ENCODE measurements around the gene CENPO.

CENPO gene, protein sequence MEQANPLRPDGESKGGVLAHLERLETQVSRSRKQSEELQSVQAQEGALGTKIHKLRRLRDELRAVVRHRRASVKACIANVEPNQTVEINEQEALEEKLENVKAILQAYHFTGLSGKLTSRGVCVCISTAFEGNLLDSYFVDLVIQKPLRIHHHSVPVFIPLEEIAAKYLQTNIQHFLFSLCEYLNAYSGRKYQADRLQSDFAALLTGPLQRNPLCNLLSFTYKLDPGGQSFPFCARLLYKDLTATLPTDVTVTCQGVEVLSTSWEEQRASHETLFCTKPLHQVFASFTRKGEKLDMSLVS

GRCh38 chr2:24792874-24793760, at the start of gene CENPO, which contains the start of gene PTRHD1:
Gene CENPO (plus strand): TSS chr2:24793425. CDS start chr2:24793920, 495 bp downstream.
Gene PTRHD1 (minus strand): TSS chr2:24793391. CDS start chr2:24793377, 14 bp downstream.
- peak; percentile 94 to 99 (median 97) for DNase-seq
- intact Hi-C loops (cut with DNase I), result loop anchor here (2.0 kb wide), 1 partner anchor 302 kb away; the partner anchor contains the start of gene NCOA1

GRCh38 chr2:24743924-24744323, 49.3 kb upstream of the CENPO start:
- intact Hi-C loops (cut with DNase I), result no loop called here
- DNase-seq, result peak in 5 of 42 donors; percentile 9 to 40 (median 19)

DNA sequence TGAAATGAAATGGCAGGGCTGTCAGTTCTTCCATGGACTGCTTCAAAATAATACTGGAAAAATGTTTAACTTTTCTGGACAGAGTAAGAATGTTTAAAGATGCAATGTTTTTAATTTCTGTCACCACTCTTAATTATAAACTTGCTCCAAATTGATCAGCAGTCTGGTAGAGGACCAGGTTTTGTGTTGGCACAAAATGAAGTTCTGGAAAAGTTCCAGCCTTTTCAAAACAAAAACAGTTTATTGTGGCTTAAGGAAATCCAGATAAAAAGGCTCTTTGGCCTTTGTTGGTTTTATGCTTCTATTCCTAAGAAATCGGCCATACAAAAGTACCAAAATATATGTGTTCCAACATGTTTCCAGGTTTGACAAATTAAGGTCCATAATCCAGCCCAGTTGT, 48.9 kb upstream of the CENPO start:
- intact Hi-C loops (cut with DNase I), result no loop called here
- DNase-seq, result no peak

GRCh38 chr2:24745825-24746224, 47.4 kb upstream of the CENPO start:
- intact Hi-C loops (cut with DNase I), result no loop called here
- no peak for DNase-seq

DNA sequence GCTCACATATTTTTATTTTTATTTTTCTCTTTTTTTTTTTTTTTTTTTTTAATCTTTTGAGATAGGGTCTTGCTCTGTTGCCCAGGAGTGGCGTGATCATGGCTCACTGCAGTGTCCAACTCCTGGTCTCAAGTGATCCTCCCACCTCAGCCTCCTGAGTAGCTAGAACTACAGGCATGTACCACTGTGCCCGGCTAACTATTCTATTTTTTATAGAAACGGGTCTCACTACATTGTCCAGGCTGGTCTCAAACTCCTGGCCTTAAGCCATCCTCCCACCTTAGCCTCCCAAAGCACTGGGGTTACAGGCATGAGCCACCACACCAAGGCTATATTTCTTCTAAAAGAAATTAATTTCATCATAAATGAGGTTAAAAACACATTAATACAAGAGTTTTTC, 45.9 kb upstream of the CENPO start:
- no peak for DNase-seq
- intact Hi-C loops (cut with DNase I), result no loop called here

DNA sequence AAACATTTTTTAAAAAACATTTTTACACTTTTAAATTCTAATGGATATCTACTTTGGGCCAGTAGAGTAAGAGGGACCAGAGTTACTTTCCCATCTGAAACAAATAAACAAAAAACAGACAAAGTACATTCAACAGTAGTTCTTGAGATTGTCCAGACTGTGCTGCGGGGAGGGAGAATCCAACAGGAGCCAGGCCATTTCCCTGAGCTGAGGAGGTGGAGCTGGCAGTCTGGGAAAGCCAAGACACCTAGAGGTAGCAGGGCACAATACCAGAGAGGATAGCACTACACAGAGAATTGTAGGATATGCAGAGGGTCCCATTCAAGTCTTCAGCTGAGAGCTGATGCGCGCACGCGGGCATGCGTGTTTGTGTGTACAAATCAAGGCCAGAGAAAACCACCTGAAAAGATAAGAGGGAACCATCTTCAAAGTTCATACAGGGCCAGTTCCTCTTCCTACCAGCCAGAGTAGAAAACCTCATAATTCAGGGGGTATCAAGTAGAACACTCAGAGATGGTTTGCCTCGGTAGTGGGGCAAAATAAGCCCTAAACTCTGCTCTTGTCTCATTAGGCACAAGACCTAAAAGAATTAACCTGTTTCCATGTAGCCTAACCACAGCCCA, 44.0 kb upstream of the CENPO start:
- intact Hi-C loops (cut with DNase I), result no loop called here
- DNase-seq, result no peak

DNA sequence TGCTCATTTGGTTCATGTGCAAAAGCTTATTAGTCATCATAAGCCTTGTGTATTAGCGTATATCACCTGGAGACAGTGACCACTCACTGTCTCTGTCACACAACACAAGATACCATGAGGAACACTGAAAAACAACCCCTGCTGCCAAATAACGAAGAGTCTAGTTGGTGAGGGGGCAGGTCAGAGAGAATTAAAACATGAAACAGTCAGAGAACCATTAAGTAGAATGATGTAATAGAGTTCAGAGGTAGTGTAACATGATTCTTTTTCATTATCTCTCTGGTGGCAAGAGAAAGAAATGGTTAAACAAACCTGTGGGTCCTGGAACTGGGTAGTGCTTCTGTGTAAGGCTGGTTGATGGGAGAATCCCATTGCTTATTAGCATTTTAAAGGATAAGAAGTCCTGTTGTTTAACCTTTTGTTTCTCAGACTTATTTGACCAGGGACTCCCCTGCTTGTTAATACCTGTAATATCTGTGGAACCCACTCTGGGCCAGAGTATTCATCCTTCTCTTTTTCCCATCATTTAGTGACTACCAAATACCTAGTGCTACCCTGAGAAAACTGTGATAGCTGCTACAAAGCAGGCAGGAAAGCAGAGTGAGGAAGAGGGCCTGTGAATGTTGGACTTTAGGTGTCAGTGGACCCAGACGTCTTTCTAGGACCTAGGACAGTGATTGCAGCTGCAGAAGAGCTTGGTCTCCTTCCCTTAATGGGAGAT, 38.1 kb upstream of the CENPO start:
- DNase-seq, result no peak
- intact Hi-C loops (cut with DNase I), result no loop called here

- intact Hi-C loops (cut with DNase I), result no loop called here
- no peak for DNase-seq
These were observed 36.4 kb upstream of the CENPO start for GRCh38 chr2:24756789-24757188.

- intact Hi-C loops (cut with DNase I), result no loop called here
These were observed 31.4 kb upstream of the CENPO start for GRCh38 chr2:24761866-24762265.

DNA sequence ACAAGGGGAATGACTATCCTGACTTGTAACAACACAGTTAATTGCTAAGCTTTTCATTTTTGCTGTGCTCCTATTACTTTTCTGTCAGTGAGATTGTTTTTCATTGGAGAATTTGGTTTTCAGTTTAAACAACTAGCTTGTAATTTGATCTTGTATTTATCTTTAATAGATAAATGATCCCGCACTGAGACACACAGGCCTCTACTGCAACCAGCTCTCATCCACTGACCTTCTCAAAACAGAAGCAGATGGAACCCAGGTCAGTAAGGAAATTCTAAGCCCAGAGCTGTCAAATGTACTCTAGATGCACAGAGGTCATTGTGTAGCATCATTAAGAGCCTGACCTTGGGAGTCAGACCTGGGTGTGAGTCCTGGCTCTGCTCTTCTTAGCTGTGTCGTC, 30.7 kb upstream of the CENPO start:
- DNase-seq, result no peak
- intact Hi-C loops (cut with DNase I), result no loop called here

More at GRCh38 chr2:24761866-24762265, 31.4 kb upstream of the CENPO start:
- peak in 3 of 42 donors; percentile 6 to 20 (median 11) for DNase-seq

GRCh38 chr2:24763843-24764242, 29.4 kb upstream of the CENPO start:
- intact Hi-C loops (cut with DNase I), result no loop called here
- no peak for DNase-seq

DNA sequence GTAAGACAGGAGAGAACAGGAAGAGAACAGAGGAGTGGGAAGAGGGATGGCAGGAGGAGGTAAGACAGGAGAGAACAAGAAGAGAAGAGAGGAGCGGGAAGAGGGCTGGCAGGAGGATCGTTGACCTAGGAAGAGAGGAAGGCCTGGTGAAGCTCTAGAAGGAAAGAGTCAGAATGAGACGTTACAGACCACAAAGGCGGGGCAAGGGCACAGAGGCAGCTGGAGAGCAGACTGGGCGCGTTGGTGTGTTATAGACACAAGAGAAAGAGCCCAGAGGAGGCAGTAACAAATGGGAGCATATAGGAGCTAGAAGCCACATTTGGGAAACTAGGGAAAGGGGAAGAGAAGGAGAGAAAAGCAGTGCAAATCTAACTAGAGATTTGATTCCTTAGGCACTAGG, 26.6 kb upstream of the CENPO start:
- intact Hi-C loops (cut with DNase I), result no loop called here
- no peak for DNase-seq

GRCh38 chr2:24768013-24768412, 25.2 kb upstream of the CENPO start:
- intact Hi-C loops (cut with DNase I), result no loop called here
- no peak for DNase-seq

- peak in 1 of 42 donors; percentile 46 for DNase-seq
- intact Hi-C loops (cut with DNase I), result no loop called here
These were observed 24.6 kb upstream of the CENPO start for GRCh38 chr2:24768601-24769000.

- no peak for DNase-seq
- intact Hi-C loops (cut with DNase I), result no loop called here
These were observed 22.2 kb upstream of the CENPO start for GRCh38 chr2:24771061-24771460.

DNA sequence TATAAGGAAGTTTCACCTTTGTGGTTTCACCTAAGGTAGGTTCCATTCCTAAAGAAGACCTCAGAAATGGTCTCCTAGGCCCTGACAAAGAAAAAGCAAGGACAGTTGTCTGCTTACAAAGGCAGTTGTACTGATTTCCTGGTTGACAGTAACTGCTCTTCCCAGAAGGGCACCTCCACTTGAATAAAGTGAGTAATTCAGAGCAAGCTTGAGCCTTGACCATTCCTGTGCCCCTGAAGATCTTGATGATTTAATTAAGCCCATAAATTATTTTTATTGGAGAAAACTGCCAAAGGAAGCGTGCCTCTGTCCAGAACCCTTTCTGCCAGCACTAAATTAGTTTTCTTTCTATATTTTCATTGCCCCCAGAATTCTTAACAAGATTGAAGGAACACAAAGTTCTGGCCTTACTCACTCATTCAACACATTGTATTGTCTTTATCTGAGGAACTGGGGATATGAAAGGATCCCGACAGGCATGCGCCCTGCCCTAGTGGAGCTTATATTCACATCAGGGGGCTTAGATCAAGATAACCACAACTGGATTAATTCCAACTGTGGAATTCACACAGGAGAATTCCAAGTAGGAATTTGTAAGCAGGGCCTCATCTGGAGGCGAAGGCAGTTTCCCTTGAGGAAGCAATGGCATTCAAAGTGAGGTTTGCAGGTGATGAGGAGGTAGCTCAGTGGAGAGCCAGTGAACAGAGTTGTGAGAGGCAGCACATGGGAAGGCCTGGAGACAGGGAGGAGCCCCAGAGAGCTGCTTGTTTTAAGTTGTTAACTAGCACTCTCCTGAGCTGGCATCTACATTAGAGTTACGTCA, 21.2 kb upstream of the CENPO start:
- no peak for DNase-seq
- intact Hi-C loops (cut with DNase I), result no loop called here

DNA sequence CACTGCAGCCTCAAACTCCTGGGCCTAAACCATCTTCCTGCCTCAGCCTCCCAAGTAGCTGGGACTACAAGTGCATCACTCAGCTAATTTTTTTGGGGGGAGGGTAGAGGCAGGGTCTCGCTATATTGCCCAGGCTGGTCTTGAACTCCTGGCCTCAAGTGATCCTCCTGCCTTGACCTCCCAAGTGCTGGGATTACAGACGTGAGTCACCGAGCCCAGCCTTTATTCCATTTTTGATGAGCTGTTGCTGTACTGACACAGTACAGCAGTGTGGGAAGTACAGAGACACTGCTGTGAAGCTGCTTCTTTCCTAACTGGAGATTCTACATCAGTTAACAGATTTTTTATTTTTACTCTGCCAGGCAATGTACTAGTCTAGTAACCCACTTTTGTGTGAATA, 18.9 kb upstream of the CENPO start:
- intact Hi-C loops (cut with DNase I), result no loop called here
- peak in 17 of 42 donors; percentile 8 to 65 (median 37) for DNase-seq

DNA sequence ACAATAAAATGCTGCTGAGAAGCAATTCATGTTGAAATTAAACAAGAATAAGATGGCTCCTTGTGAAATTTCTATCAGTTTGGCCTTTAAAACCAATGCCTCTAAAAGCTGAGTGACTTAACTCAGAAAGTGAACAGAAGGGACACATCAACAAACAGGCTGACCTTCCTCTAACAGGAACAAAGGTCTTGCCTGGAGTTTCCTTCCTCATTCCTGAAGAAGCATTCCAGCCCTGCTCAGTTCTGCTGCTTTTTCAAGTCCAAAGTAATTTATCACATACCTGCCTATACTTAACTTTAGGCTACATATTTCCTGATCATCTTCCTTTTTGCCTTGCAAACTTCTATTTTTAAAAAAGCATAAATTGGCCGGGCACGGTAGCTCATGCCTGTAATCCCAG, 14.1 kb upstream of the CENPO start:
- no peak for DNase-seq
- intact Hi-C loops (cut with DNase I), result no loop called here

Data from head of caudate nucleus (tissue), 42 donors.